ENCODE measurements around the gene TCF21.

Gene TCF21

GRCh38 chr6:133880006-133880405 lies 8.9 kb upstream of the TCF21 start:
- H3K27me3 Mint-ChIP-seq: peaks cover 31% of the 10 kb centered on the region
- H3K9me3 Mint-ChIP-seq: no peaks in the 10 kb centered on the region
- H3K4me3 Mint-ChIP-seq: no peak overlapping the region
- H3K4me1 Mint-ChIP-seq: no peaks in the 10 kb centered on the region
- H3K27ac Mint-ChIP-seq: no peak overlapping the region
- no peaks in the 10 kb centered on the region for H3K36me3 Mint-ChIP-seq

- no peaks in the 10 kb centered on the region for H3K9me3 Mint-ChIP-seq
- H3K27me3 Mint-ChIP-seq: peaks cover 37% of the 10 kb centered on the region
Measured at GRCh38 chr6:133880896-133881295, 8.0 kb upstream of the TCF21 start.

GRCh38 chr6:133886104-133886775 lies 2.7 kb upstream of the TCF21 start:
- Mint-ChIP-seq H3K4me1 (peaks cover 23% of the 10 kb centered on the region), H3K27ac (no peak overlapping the region), H3K4me3 (no peak overlapping the region), H3K27me3 (peaks cover 52% of the 10 kb centered on the region), H3K9me3 (no peaks in the 10 kb centered on the region), H3K36me3 (no peaks in the 10 kb centered on the region)

More at GRCh38 chr6:133880896-133881295, 8.0 kb upstream of the TCF21 start:
- Mint-ChIP-seq H3K36me3 (no peaks in the 10 kb centered on the region), H3K4me3 (no peak overlapping the region), H3K4me1 (no peaks in the 10 kb centered on the region), H3K27ac (no peak overlapping the region)

GRCh38 chr6:133887156-133887879 lies 1.6 kb upstream of the TCF21 start:
- Mint-ChIP-seq H3K4me1 (peaks cover 32% of the 10 kb centered on the region), H3K4me3 (no peak overlapping the region), H3K36me3 (no peaks in the 10 kb centered on the region), H3K9me3 (no peaks in the 10 kb centered on the region), H3K27ac (no peak overlapping the region), H3K27me3 (peaks cover 57% of the 10 kb centered on the region)

GRCh38 chr6:133887880-133888230 lies 1.1 kb upstream of the TCF21 start:
- Mint-ChIP-seq H3K36me3 (no peaks in the 10 kb centered on the region), H3K9me3 (no peaks in the 10 kb centered on the region), H3K4me1 (peaks cover 37% of the 10 kb centered on the region), H3K27ac (no peak overlapping the region), H3K4me3 (no peak overlapping the region), H3K27me3 (peaks cover 59% of the 10 kb centered on the region)

GRCh38 chr6:133889557-133890403 lies 867 bp downstream of the TCF21 start:
- no peaks in the 10 kb centered on the region for H3K9me3 Mint-ChIP-seq
- no peak overlapping the region for H3K4me3 Mint-ChIP-seq
- no peak overlapping the region for H3K27ac Mint-ChIP-seq
- H3K36me3 Mint-ChIP-seq: no peaks in the 10 kb centered on the region
- peaks cover 54% of the 10 kb centered on the region for H3K4me1 Mint-ChIP-seq
- peaks cover 68% of the 10 kb centered on the region for H3K27me3 Mint-ChIP-seq

GRCh38 chr6:133890711-133891148 lies 1.8 kb downstream of the TCF21 start:
- Mint-ChIP-seq H3K27me3 (peaks cover 71% of the 10 kb centered on the region), H3K4me3 (peak overlapping the region; percentile 83), H3K9me3 (no peaks in the 10 kb centered on the region), H3K36me3 (no peaks in the 10 kb centered on the region), H3K4me1 (peaks cover 54% of the 10 kb centered on the region), H3K27ac (no peak overlapping the region)

- Mint-ChIP-seq H3K36me3 (no peaks in the 10 kb centered on the region), H3K4me1 (peaks cover 54% of the 10 kb centered on the region), H3K27me3 (peaks cover 73% of the 10 kb centered on the region), H3K9me3 (no peaks in the 10 kb centered on the region), H3K4me3 (peak overlapping the region; percentile 83), H3K27ac (no peak overlapping the region)
Measured at GRCh38 chr6:133891149-133891926, 2.4 kb downstream of the TCF21 start.

GRCh38 chr6:133891927-133892812 lies 3.3 kb downstream of the TCF21 start:
- H3K27me3 Mint-ChIP-seq: peaks cover 75% of the 10 kb centered on the region
- no peak overlapping the region for H3K27ac Mint-ChIP-seq
- peak overlapping the region; percentile 24 for H3K4me3 Mint-ChIP-seq
- no peaks in the 10 kb centered on the region for H3K36me3 Mint-ChIP-seq
- no peaks in the 10 kb centered on the region for H3K9me3 Mint-ChIP-seq
- peaks cover 54% of the 10 kb centered on the region for H3K4me1 Mint-ChIP-seq

- H3K27ac Mint-ChIP-seq: no peak overlapping the region
- H3K4me3 Mint-ChIP-seq: peak overlapping the region; percentile 49
- H3K36me3 Mint-ChIP-seq: no peaks in the 10 kb centered on the region
- H3K27me3 Mint-ChIP-seq: peaks cover 71% of the 10 kb centered on the region
- H3K9me3 Mint-ChIP-seq: no peaks in the 10 kb centered on the region
- peaks cover 54% of the 10 kb centered on the region for H3K4me1 Mint-ChIP-seq
Measured at GRCh38 chr6:133892813-133893691, 4.1 kb downstream of the TCF21 start.

- H3K27ac Mint-ChIP-seq: no peak overlapping the region
- H3K4me3 Mint-ChIP-seq: no peak overlapping the region
- peaks cover 49% of the 10 kb centered on the region for H3K4me1 Mint-ChIP-seq
- H3K9me3 Mint-ChIP-seq: no peaks in the 10 kb centered on the region
- H3K36me3 Mint-ChIP-seq: no peaks in the 10 kb centered on the region
- peaks cover 72% of the 10 kb centered on the region for H3K27me3 Mint-ChIP-seq
Measured at GRCh38 chr6:133893946-133894345, 5.0 kb downstream of the TCF21 start.

GRCh38 chr6:133894369-133894768 lies 5.5 kb downstream of the TCF21 start:
- H3K27ac Mint-ChIP-seq: no peak overlapping the region

GRCh38 chr6:133894795-133895358 lies 6.0 kb downstream of the TCF21 start:
- Mint-ChIP-seq H3K4me1 (peaks cover 42% of the 10 kb centered on the region), H3K36me3 (no peaks in the 10 kb centered on the region), H3K9me3 (no peaks in the 10 kb centered on the region), H3K27ac (no peak overlapping the region), H3K4me3 (no peak overlapping the region), H3K27me3 (peaks cover 68% of the 10 kb centered on the region)

More at GRCh38 chr6:133894369-133894768, 5.5 kb downstream of the TCF21 start:
- H3K4me1 Mint-ChIP-seq: peaks cover 44% of the 10 kb centered on the region
- no peaks in the 10 kb centered on the region for H3K9me3 Mint-ChIP-seq
- no peaks in the 10 kb centered on the region for H3K36me3 Mint-ChIP-seq
- no peak overlapping the region for H3K4me3 Mint-ChIP-seq
- H3K27me3 Mint-ChIP-seq: peaks cover 68% of the 10 kb centered on the region

All from activated naive CD4-positive, alpha-beta T cell treated with anti-CD3 and anti-CD28 coated beads, Interleukin-2, amount 50 U/mL, for 24 hours (primary cell).